Gastrocnemius medialis (tissue), 4 donors: ENCODE data around the gene HOXB5.

ENCODE experiments used
- POLR2A ChIP-seq, 2 donors: fragments of 450-650 bp; IDR thresholded peaks; one replicate each; pipeline ENCODE4 v1.6.1; 2017; ENCODE audit warnings: antibody characterized with exemption in 2 of 2, mild to moderate bottlenecking in 2 of 2, moderate library complexity in 2 of 2
- TF ChIP-seq, protein P1 (sequence below), 5 experiments: fragments of 450-650 bp in 3 of 5; fragments of 200-600 bp in 2 of 5; sonication (generic) in 2 of 5; IDR thresholded peaks in 4 of 5; conservative IDR thresholded peaks in 1 of 5; 1 replicate in 4 of 5; 2 replicates in 1 of 5; pipeline ENCODE4 v1.5.1; 2016 to 2019; ENCODE audit warnings: antibody characterized with exemption in 5 of 5, mild to moderate bottlenecking in 3 of 5, moderate library complexity in 3 of 5

DNA sequence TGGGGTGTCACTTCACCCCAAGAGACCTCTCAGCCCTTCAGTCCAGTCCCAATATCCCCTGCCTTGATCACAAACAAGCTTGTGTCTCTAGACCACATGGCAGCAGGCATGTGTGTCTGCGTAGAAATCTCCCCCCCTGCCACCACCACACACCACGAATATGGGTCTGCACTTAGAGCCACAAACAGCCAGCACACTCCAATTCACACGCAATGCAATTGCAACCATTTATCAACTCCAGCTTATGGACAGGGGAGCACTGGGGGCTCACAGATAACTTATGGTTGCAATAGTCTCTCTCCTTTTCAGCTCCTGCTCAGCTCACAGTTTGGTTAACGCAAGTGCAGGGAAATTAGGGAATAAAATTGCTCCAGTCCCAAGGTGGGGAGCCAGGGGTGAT, 30.0 kb upstream of the HOXB5 start:
- TF ChIP-seq POLR2A (IDR thresholded peaks at IDR 0.05) = no peak
- TF ChIP-seq, protein P1, sequence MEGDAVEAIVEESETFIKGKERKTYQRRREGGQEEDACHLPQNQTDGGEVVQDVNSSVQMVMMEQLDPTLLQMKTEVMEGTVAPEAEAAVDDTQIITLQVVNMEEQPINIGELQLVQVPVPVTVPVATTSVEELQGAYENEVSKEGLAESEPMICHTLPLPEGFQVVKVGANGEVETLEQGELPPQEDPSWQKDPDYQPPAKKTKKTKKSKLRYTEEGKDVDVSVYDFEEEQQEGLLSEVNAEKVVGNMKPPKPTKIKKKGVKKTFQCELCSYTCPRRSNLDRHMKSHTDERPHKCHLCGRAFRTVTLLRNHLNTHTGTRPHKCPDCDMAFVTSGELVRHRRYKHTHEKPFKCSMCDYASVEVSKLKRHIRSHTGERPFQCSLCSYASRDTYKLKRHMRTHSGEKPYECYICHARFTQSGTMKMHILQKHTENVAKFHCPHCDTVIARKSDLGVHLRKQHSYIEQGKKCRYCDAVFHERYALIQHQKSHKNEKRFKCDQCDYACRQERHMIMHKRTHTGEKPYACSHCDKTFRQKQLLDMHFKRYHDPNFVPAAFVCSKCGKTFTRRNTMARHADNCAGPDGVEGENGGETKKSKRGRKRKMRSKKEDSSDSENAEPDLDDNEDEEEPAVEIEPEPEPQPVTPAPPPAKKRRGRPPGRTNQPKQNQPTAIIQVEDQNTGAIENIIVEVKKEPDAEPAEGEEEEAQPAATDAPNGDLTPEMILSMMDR (IDR thresholded peaks at IDR 0.05 in 4 of 5, conservative IDR thresholded peaks at IDR 0.05 in 1 of 5) = no peak
